H1 (cell line): Measurements from ENCODE around the gene SAE1. TPM values are rescaled to one million over a fixed set of nuclear protein-coding genes. Genes with fewer than 3 reads are reported as not detected.
A peak's percentile ranks its signal among the peaks of the same experiment; 100 is the strongest.

Experiments used
- CBX5 ChIP-seq: fragments of 300-800, 300-1000 bp; sonication (generic); IDR thresholded peaks from 2 replicates; pipeline ENCODE4 v1.7.1; 2016; ENCODE audit warnings: antibody characterized with exemption, low read length, low read depth
- CBX8 ChIP-seq: fragments of 300-800, 300-1000 bp; sonication (generic); IDR thresholded peaks from 2 replicates; pipeline ENCODE4 v1.7.1; 2016; ENCODE audit warnings: low read depth, low read length, borderline replicate concordance
- CHD7 ChIP-seq: fragments of 300-600 bp; sonication (generic); IDR thresholded peaks from 2 replicates; pipeline ENCODE4 v1.7.1; 2012; ENCODE audit warnings: low read length, moderate library complexity, mild to moderate bottlenecking, inconsistent platforms; ENCODE audit not compliant: insufficient replicate concordance
- CREB1 ChIP-seq: IDR thresholded peaks from 2 replicates; pipeline ENCODE4 v1.6.1; 2012; ENCODE audit warnings: inconsistent platforms
- GABPA ChIP-seq: IDR thresholded peaks from 2 replicates; pipeline ENCODE4 v1.6.1; 2011; ENCODE audit warnings: mild to moderate bottlenecking, low read length, moderate library complexity, borderline replicate concordance; ENCODE audit not compliant: insufficient read depth
- MAFK ChIP-seq: IDR thresholded peaks from 2 replicates; pipeline ENCODE4 v1.6.1; 2012; ENCODE audit warnings: low read depth, mild to moderate bottlenecking, improper control_type of control experiment, low read length
- POLR2A ChIP-seq, 2 experiments: IDR thresholded peaks; 1 replicate in 1 of 2; 2 replicates in 1 of 2; pipeline ENCODE4 v1.6.1; 2011; ENCODE audit warnings: low read depth in 2 of 2, low read length in 2 of 2, mild to moderate bottlenecking in 2 of 2; ENCODE audit errors: control extremely low read depth in 1 of 2
- SIRT6 ChIP-seq: IDR thresholded peaks from one replicate; pipeline ENCODE4 v1.7.1; 2012; ENCODE audit warnings: low read length, inconsistent platforms
- SIX5 ChIP-seq: IDR thresholded peaks from 2 replicates; pipeline ENCODE4 v1.6.1; 2011; ENCODE audit warnings: mild to moderate bottlenecking, low read depth, low read length
- USF2 ChIP-seq: IDR thresholded peaks from 2 replicates; pipeline ENCODE4 v1.6.1; 2011; ENCODE audit warnings: low read length, improper control_type of control experiment
- polyA plus RNA-seq, 7 experiments: library from polyadenylated mRNA; depleted of rRNA in 3 of 7; stranded (reverse) in 5 of 7; unstranded in 2 of 7; fragments of >200 nt in 5 of 7; fragments of 200-250 nt in 2 of 7; gene quantifications; 1 replicate in 5 of 7; 2 replicates in 1 of 7; 4 replicates in 1 of 7; pipeline versions ENCODE4 v1.2.1 to v1.2.3, GENCODE V29; 2011 to 2013; ENCODE audit warnings: missing spikeins in 2 of 7, mixed read lengths in 2 of 7
- total RNA-seq: library from RNA; stranded (reverse); fragmentation: NEBNext Ultra II Directional; extraction: Animal tissue kit (Norgen Biotek cat#: 25700); gene quantifications from 2 replicates; pipeline ENCODE4 v1.2.1, GENCODE V29; 2021

Gene SAE1
- total and polyA plus RNA-seq, 2 of the 8 experiments (the other 6 are each of a cell fraction or from before 2014, with no cell fraction given), result 213 to 268 TPM

- no peak for TF ChIP-seq CHD7
- peak; percentile 97 for TF ChIP-seq CREB1
- TF ChIP-seq SIRT6, result no peak
- TF ChIP-seq GABPA, result peak; percentile 44; the same call in 1 of the 2 replicates
- peak; percentile 96 for TF ChIP-seq USF2
- TF ChIP-seq SIX5, result no peak
- no peak for TF ChIP-seq MAFK
- peak; percentile 69 to 74 for TF ChIP-seq POLR2A (IDR thresholded peaks at IDR 0.05; ENCODE audit: control extremely low read depth in 1 of 2, low read depth in 2 of 2, low read length in 2 of 2)
- TF ChIP-seq CBX8, result no peak
- TF ChIP-seq CBX5, result no peak
These were observed 17.4 kb upstream of the SAE1 start, which contains the start of gene ZC3H4 (continued) for GRCh38 chr19:47112997-47113849.
